Endodermal cell (in vitro differentiated cells): ENCODE data around the gene RNF144A. TPM values are rescaled to one million over a fixed set of nuclear protein-coding genes. Genes with fewer than 3 reads are reported as not detected.
A peak's percentile ranks its signal among the peaks of the same experiment; 100 is the strongest.
"Not testable (repeated sequence)": the region's sequence is repeated elsewhere in the genome, so short reads cannot be mapped to it uniquely, and the experiment has no call there.

ENCODE experiments used
- DNase-seq: peaks from one replicate; pipeline ENCODE4 v3.0.0-alpha.2; 2017
- H3K27ac ChIP-seq: 2 replicates; pipeline ENCODE4 v1.5.1; 2013; ENCODE audit warnings: mild to moderate bottlenecking, low read depth, low read length, moderate library complexity
- H3K27me3 ChIP-seq: 2 replicates; pipeline ENCODE4 v1.6.1; 2013; ENCODE audit warnings: mild to moderate bottlenecking, low read length, moderate library complexity; ENCODE audit not compliant: insufficient read depth, control insufficient read depth, poor library complexity, severe bottlenecking
- H3K36me3 ChIP-seq: 2 replicates; pipeline ENCODE4 v1.7.0; 2013; ENCODE audit warnings: mild to moderate bottlenecking, low read length, moderate library complexity; ENCODE audit not compliant: control insufficient read depth, insufficient read depth
- H3K4me1 ChIP-seq: one replicate; pipeline ENCODE4 v1.7.0; 2013; ENCODE audit warnings: low read length; ENCODE audit not compliant: control insufficient read depth, insufficient read depth
- H3K4me3 ChIP-seq: 2 replicates; pipeline ENCODE4 v1.5.1; 2013; ENCODE audit warnings: mild to moderate bottlenecking, low read length, moderate library complexity
- H3K9ac ChIP-seq: 2 replicates; pipeline ENCODE4 v1.6.1; 2013; ENCODE audit warnings: mild to moderate bottlenecking, low read length, moderate library complexity; ENCODE audit not compliant: poor library complexity, severe bottlenecking; ENCODE audit errors: extremely low read depth
- H3K9me3 ChIP-seq: 2 replicates; pipeline ENCODE4 v1.6.1; 2013; ENCODE audit warnings: mild to moderate bottlenecking, low read length, moderate library complexity; ENCODE audit not compliant: control insufficient read depth
- H3K27ac Mint-ChIP-seq: 2 replicates; pipeline ENCODE4 v1.8.0; 2020; ENCODE audit warnings: mixed read lengths
- H3K27me3 Mint-ChIP-seq: 2 replicates; pipeline ENCODE4 v1.8.0; 2021; ENCODE audit warnings: mild to moderate bottlenecking, mixed read lengths; ENCODE audit not compliant: insufficient read depth
- H3K36me3 Mint-ChIP-seq: 2 replicates; pipeline ENCODE4 v1.8.0; 2020; ENCODE audit warnings: low read depth, mixed read lengths
- H3K4me1 Mint-ChIP-seq: 2 replicates; pipeline ENCODE4 v1.8.0; 2020; ENCODE audit warnings: mixed read lengths
- H3K4me3 Mint-ChIP-seq: 2 replicates; pipeline ENCODE4 v1.8.0; 2020; ENCODE audit warnings: mild to moderate bottlenecking, moderate library complexity, mixed read lengths
- H3K9me3 Mint-ChIP-seq: 2 replicates; pipeline ENCODE4 v1.8.0; 2020; ENCODE audit warnings: mild to moderate bottlenecking, mixed read lengths
- WGBS, 2 experiments: methylation state at CpG; one replicate each; pipeline versions ENCODE4 v1.1.5 to v1.1.7; 2013; ENCODE audit warnings: missing lambda C conversion rate in 2 of 2, mixed read lengths in 1 of 2; ENCODE audit not compliant: insufficient coverage in 1 of 2, insufficient read length in 1 of 2; 5-methylcytosine and 5-hydroxymethylcytosine counted together
- total RNA-seq, 2 donors: library from RNA; stranded (reverse); fragmentation: NEBNext Ultra II Directional in 1 of 2; extraction: Animal tissue kit (Norgen Biotek cat#: 25700) in 1 of 2; gene quantifications; 2 replicates in 1 of 2; 3 replicates in 1 of 2; pipeline ENCODE4 v1.2.1, GENCODE V29; 2021
- TF ChIP-seq, protein P1 (sequence below): fragments of 200-600 bp; sonication (generic); conservative IDR thresholded peaks from 2 replicates; pipeline ENCODE4 v1.5.0; 2021; ENCODE audit warnings: antibody characterized with exemption, mild to moderate bottlenecking

Gene RNF144A
- total RNA-seq, 2 donors from 2014 or later, result 12.4 to 26.0 TPM

- Mint-ChIP-seq H3K36me3 (no peaks in the 10 kb centered on the region), H3K27me3 (no peaks in the 10 kb centered on the region), H3K9me3 (peaks cover 3% of the 10 kb centered on the region), H3K4me1 (peaks cover 8% of the 10 kb centered on the region), H3K4me3 (no peak overlapping the region), H3K27ac (no peak overlapping the region)
- Histone ChIP-seq H3K9ac (no peak overlapping the region), H3K4me1 (peaks cover 2% of the 10 kb centered on the region), H3K27me3 (no peaks in the 10 kb centered on the region), H3K27ac (no peak overlapping the region), H3K9me3 (no peaks in the 10 kb centered on the region), H3K4me3 (no peak overlapping the region), H3K36me3 (no peaks in the 10 kb centered on the region)
- 90 to 100% methylated on average over 1 to 3 of the region's 3 CpGs for WGBS, 2 experiments
- TF ChIP-seq, protein P1, sequence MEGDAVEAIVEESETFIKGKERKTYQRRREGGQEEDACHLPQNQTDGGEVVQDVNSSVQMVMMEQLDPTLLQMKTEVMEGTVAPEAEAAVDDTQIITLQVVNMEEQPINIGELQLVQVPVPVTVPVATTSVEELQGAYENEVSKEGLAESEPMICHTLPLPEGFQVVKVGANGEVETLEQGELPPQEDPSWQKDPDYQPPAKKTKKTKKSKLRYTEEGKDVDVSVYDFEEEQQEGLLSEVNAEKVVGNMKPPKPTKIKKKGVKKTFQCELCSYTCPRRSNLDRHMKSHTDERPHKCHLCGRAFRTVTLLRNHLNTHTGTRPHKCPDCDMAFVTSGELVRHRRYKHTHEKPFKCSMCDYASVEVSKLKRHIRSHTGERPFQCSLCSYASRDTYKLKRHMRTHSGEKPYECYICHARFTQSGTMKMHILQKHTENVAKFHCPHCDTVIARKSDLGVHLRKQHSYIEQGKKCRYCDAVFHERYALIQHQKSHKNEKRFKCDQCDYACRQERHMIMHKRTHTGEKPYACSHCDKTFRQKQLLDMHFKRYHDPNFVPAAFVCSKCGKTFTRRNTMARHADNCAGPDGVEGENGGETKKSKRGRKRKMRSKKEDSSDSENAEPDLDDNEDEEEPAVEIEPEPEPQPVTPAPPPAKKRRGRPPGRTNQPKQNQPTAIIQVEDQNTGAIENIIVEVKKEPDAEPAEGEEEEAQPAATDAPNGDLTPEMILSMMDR, result no peak
- DNase-seq, result no peak
Observed at GRCh38 chr2:6933911-6934310, 16.7 kb downstream of the RNF144A start.

DNA sequence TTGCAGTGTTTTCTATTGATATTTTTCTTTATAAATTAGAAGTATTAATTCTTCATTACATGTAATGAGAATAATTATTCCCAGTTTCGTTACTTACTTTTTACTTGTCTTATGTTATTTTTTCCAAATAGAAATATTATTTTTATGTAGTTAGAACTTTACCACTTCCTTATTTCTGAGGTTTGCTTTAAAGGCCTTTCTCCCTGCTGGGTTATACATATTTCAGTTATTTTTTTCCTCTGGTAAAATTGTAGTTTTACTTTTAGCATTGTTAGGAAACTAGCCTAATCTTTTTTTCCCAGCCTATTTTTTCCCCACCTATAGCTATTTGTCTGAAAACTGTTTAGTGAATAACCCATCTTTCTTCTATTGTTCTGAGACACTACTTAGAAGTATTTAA, 17.1 kb downstream of the RNF144A start:
- no peak overlapping the region for H3K9ac ChIP-seq
- no peaks in the 10 kb centered on the region for H3K36me3 ChIP-seq
- TF ChIP-seq, protein P1, result no peak

DNA sequence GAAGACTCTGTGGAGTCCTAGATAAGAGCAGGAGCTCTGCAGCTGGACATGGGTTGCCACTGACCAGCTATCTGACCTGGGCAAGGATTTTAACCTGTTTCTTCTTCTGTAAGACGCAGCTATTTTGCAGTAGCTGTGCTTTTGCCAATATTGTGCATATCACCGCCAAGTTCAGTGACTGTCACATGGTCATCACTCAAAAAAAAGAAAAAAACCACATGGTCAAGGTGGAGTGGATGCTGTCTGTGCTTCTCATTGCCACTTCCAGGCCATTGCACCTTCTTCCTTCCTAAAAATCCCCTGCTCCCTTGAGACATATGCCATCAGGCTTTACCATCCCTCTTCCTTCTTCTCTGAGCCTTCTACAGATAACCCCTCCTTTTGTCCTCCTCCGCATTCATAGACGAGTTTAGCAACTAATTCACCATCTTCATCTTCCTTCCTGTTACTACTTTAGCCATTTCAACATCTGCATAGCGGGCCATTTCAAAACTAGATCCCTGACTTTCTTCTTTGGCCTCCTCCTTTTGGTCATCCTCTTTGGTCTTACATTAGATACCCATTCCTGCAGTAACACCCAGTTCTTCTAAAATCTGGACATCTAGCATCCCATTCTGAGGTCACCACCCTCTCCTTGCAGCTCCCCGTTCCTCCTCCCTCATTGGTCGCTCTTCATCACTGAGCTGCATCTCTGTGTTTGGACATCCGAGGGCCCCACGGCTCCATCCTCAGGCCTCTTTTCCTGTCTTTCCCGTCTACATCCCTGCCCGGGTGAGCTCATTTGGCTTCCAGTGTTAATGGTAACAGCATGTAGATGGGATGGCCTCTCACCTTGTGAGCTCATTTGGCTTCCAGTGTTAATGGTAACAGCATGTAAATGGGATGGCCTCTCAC, 17.8 kb downstream of the RNF144A start:
- no peak overlapping the region for H3K9ac ChIP-seq
- peak; percentile 54 for DNase-seq
- 89 to 94% methylated on average over 9 to 11 of the region's 11 CpGs for WGBS, 2 experiments

More for the DNA sequence above, 17.1 kb downstream of the RNF144A start:
- Histone ChIP-seq H3K4me1 (peaks cover 2% of the 10 kb centered on the region), H3K9me3 (no peaks in the 10 kb centered on the region), H3K27ac (no peak overlapping the region), H3K4me3 (no peak overlapping the region), H3K27me3 (no peaks in the 10 kb centered on the region)
- Mint-ChIP-seq H3K27me3 (no peaks in the 10 kb centered on the region), H3K4me1 (peaks cover 8% of the 10 kb centered on the region), H3K27ac (no peak overlapping the region), H3K4me3 (no peak overlapping the region), H3K9me3 (peaks cover 3% of the 10 kb centered on the region), H3K36me3 (no peaks in the 10 kb centered on the region)
- no CpG with 5 or more reads among the region's 1 CpG for WGBS, 2 experiments
- no peak for DNase-seq

GRCh38 chr2:6935652-6936020, 18.4 kb downstream of the RNF144A start:
- H3K9me3 Mint-ChIP-seq, H3K4me3 Mint-ChIP-seq, H3K4me1 ChIP-seq, H3K36me3 Mint-ChIP-seq, H3K27ac Mint-ChIP-seq, H3K4me3 ChIP-seq, H3K9me3 ChIP-seq, H3K9ac ChIP-seq, H3K27ac ChIP-seq, H3K27me3 Mint-ChIP-seq, H3K36me3 ChIP-seq, H3K27me3 ChIP-seq: not testable (repeated sequence)
- WGBS, 2 experiments, result 86 to 93% methylated on average over 2 to 4 of the region's 4 CpGs
- H3K4me1 Mint-ChIP-seq, result peaks cover 12% of the 10 kb centered on the region
- DNase-seq, result peak; percentile 60

More for the DNA sequence above, 17.8 kb downstream of the RNF144A start:
- TF ChIP-seq, protein P1, result no peak
- no peak overlapping the region for H3K27ac Mint-ChIP-seq
- H3K4me3 Mint-ChIP-seq, result no peak overlapping the region
- H3K9me3 Mint-ChIP-seq, result peaks cover 3% of the 10 kb centered on the region
- no peak overlapping the region for H3K27ac ChIP-seq
- no peaks in the 10 kb centered on the region for H3K36me3 ChIP-seq
- peaks cover 2% of the 10 kb centered on the region for H3K4me1 ChIP-seq
- H3K27me3 Mint-ChIP-seq, result no peaks in the 10 kb centered on the region
- peaks cover 8% of the 10 kb centered on the region for H3K4me1 Mint-ChIP-seq
- no peak overlapping the region for H3K4me3 ChIP-seq
- H3K36me3 Mint-ChIP-seq, result no peaks in the 10 kb centered on the region
- H3K27me3 ChIP-seq, result no peaks in the 10 kb centered on the region
- no peaks in the 10 kb centered on the region for H3K9me3 ChIP-seq
